DMS153 treated with DMSO at 0.1 percent for 48 hours (cell line): Measurements from ENCODE around the gene CPTP.

Experiments used
- DNase-seq: peaks from one replicate; lab custom pipeline; 2025; ENCODE audit not compliant: unreplicated experiment; lab: John Stamatoyannopoulos, UW

Gene CPTP

DNA sequence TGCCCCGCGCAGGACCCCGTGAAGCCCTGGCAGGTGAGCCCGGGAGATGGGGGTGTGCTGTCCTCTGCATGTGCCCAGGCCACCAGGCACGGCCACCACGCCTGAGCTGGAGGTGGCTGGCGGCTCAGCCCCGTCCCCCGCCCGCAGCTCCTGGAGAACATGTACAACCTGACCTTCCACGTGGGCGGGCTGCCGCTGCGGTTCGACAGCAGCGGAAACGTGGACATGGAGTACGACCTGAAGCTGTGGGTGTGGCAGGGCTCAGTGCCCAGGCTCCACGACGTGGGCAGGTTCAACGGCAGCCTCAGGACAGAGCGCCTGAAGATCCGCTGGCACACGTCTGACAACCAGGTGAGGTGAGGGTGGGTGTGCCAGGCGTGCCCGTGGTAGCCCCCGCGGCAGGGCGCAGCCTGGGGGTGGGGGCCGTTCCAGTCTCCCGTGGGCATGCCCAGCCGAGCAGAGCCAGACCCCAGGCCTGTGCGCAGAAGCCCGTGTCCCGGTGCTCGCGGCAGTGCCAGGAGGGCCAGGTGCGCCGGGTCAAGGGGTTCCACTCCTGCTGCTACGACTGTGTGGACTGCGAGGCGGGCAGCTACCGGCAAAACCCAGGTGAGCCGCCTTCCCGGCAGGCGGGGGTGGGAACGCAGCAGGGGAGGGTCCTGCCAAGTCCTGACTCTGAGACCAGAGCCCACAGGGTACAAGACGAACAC lies 8.3 kb downstream of the CPTP start:
- DNase-seq, result no peak

DNA sequence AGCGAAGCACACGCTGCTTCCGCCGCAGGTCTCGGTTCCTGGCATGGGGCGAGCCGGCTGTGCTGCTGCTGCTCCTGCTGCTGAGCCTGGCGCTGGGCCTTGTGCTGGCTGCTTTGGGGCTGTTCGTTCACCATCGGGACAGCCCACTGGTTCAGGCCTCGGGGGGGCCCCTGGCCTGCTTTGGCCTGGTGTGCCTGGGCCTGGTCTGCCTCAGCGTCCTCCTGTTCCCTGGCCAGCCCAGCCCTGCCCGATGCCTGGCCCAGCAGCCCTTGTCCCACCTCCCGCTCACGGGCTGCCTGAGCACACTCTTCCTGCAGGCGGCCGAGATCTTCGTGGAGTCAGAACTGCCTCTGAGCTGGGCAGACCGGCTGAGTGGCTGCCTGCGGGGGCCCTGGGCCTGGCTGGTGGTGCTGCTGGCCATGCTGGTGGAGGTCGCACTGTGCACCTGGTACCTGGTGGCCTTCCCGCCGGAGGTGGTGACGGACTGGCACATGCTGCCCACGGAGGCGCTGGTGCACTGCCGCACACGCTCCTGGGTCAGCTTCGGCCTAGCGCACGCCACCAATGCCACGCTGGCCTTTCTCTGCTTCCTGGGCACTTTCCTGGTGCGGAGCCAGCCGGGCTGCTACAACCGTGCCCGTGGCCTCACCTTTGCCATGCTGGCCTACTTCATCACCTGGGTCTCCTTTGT lies 9.1 kb downstream of the CPTP start:
- DNase-seq, result no peak

DNA sequence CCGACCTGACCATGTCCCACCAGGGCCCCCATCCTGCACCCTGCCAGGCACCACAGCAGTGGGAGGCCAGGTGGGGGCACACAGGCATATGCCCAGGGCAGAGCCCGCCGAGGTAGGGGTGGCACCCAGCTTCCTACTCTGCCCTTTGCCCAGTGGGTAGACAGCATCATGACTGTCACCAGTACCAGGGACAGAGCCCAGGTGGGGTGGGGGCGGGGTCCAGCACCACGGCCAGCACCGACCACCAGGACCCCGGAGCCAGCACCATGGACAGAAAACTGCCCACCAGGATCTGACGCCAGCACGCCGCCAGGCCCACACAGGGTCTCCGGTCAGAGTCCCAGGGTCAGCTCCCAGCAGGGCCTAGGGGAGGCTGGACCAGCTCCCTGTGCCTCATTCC lies 10.2 kb downstream of the CPTP start:
- no peak for DNase-seq

DNA sequence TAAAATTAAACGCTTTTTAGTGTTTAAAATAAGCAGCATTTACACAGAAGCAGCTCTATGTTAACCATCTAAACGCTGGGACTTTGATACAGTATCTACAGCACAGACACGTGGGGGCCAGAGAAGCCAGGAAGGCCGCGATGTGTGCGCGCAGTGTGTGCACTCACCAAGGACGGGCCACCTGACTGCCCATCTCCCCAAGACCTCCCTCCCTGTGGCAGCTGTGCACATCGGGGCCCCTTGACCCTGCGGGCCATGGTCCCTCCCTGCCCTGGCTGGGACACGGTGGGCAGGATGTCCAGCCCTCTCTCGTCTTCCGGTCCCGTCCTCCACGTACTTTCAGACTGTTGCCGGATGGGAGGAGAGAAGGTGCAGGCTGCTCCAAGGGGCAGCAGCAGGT lies 10.7 kb downstream of the CPTP start:
- no peak for DNase-seq

DNA sequence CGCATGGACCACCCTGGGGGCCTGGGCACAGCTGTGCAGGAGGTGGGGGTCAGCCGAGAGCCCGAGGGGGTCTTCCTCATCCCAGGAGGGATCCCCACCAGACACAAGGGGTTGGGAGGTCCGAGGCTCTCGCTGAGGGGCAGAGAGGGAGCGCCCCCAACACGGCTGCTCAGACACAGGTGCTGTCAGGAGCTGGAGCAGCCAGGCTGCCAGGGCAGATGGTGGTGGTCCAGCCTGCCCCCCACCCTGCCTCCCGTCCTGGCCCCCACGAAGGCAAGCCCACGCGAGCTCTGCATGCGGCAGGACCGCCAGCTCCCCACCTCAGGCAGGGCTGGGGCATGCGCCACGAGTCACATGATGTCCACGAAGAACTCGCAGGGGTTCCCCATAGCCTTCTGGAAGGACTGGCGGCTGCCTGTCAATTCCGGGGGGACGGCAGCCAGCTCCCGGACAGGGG lies 11.2 kb downstream of the CPTP start:
- DNase-seq, result no peak

DNA sequence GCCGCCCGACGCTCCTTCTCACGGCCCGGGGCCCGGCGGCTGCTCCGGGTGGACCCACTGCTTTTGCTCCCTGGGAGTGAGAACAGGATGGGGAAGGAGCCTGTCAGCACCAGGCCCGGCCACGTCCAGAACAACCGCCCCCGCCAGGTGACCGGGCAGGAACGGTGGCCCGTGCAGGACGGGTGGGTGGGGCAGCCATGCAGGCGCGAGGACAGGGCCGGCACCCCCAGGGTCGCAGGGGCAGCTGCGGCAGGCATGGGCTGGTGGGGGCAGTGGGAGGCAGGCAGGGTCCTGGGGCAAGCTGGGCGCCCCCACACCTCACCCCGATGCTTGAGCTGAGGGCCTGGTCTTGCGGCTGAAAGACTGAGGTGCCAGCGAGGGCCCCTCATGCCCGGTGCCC lies 11.8 kb downstream of the CPTP start:
- no peak for DNase-seq

DNA sequence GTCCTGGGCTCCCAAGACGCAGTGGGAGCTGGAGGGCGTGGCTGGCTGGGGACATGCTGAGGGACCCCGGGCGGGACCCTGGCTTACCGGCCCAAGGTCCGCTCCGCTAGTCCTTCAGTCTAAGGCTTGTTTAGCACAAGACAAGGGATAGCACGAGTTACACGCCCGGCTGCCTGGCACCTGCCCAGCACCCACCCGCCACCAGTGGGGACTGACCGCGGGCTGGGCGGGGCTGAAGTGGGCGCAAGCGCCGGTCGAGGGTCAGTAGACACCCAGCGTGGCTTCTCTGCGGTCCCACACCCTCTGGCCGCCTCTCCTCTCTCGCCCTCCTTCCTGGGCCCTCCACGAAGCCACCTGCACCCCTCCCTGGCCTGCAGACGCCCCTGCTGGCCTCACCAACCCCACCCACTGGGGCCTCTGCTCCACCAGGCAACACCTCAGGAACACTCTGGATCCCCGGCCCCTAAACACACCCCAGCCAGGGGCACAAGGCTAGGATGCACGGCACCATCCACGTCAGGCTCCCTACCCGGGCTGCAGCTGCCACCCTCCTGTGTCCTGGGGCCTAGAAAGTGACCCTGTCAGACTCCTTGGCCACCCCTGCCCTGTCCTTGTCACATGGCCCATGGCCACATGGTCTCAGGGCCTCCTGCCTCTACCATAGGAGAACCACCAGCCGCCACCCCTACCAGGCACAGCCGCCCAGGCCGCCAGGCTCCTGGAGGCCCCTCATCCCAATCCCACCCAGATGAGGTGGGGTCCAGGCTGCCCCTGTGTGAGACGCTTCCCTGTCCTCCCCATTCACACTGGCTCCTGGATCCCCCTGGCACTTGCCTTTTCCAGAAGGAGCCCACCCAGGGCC lies 12.6 kb downstream of the CPTP start:
- DNase-seq, result no peak

DNA sequence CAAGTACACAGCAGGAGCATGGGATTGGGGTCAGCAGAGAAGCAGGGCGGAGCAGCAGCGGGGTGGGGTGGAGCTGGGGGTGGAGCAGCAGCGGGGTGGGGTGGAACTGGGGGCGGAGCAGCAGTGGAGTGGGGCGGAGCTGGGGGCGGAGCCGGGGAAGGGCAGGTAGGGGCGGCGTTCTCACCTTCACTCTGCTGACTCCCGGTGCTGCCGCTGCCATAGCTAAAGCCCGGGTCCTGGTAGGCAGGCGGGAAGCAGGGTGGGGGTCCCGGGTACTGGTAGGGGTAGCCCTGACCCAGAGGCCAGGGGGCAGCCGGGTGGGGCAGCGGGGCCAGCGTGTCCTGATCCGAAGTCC lies 13.2 kb downstream of the CPTP start:
- DNase-seq, result no peak

DNA sequence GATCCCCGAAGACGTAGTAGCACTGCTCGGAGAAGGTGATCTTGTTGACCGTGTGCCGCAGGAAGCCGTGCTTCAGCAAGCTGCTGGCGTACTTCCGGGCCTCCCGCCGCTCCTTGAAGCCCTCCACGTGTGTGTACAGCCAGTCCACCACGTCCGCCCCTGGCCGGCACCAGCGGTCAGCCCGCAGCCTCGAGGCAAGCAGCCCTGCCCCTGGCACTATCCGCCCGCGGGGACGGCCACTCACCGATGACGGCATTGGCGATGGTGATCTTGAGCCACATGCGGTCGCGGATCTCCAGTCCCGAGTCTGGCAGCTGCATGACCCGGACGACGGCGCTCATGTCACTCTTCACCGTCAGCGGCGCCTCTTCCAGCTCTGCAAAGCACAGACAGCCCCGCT lies 13.7 kb downstream of the CPTP start:
- DNase-seq, result no peak

DNA sequence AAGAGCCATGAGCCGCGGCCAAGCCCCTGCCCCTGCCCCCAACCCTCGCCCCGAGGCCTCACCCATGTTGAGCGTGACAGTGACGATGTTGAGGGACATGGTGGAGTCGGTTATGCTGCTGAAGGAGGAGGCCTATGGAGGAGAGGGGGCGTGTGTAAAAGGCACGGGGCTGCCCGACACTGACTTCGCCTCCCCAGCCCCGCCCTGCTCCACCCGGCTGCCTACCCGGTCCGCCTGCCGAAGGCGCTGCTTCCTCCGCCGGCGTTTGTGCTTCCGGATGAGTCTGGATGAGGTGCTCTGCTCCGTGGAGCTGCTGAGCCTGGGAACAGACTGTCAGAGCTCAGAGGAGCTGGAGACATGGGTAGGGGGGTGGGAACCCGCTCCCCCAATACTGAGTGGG lies 15.6 kb downstream of the CPTP start:
- no peak for DNase-seq

DNA sequence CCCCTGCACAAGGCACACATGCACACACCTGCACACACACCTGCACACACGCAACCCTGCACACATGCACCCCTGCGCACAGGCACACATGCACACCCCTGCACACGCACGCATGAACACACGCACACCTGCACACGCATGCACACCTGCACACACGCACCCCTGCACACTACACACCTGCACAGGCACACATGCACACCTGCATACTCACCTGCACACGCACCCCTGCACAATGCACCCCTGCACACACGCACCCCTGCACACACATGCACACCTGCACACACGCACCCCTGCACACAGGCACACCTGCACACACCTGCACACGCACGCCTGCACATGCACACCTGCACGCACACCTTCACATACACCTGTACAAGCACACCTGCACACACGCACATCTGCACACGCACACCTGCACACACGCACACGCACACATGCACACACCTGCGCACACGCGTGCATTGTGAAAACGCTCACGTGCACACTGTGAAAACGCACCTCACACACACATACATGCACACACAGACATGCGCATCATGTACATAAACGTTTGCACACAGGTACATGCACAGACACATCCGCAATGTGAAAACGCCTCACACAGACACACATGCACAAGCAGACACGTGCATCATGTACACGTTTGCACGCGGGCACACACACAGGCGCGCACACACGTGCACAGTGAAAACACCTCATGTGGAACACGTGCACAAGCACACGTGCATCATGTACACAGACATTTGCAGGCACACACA lies 16.4 kb downstream of the CPTP start:
- DNase-seq, result no peak

DNA sequence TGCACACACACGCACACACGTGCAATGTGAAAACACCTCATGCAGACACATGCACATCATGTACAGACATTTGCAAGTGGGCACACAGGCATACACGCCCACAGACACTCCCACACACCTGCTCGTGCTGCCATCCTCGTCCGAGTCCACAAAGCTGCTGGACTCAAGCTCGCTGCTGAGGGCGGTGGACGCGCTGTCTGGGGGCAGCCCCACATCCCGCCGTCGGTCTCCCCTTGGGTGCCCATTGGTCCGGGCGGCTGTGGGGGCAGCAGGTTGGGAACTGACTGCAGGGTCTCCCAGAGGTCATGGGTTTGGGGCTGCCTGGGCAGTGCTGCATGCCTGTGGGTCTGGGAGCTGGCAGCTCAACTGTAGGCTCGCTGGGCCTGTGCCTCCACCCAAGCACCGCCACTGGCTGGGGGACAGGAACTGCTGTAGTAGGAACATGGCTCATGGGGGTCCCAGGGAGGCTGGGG lies 17.0 kb downstream of the CPTP start:
- no peak for DNase-seq

DNA sequence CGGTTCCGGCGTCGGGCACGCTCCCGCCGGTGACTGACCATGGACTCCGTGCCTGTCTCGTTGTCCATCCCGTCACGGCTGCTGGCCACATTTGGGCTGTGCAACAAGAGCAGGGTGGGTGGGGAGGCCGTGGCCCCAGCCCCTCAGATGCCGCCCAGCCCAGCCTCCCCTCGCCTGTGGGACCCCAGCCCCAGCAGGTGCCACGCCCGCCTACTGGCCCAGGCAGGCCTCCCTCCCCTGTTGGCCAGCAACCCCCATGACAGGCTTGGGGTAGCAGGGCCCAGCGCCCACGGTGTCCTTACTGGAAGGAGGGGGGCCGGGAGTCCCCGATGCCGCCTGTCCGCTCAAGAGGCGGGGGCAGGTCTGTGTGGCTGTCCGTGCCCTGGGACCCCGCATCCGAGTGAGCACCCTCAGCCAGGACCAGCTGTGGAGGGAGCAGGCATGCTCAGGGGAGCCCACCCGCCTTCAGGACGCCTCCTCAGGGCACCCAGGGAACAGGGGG lies 17.5 kb downstream of the CPTP start:
- DNase-seq, result no peak

DNA sequence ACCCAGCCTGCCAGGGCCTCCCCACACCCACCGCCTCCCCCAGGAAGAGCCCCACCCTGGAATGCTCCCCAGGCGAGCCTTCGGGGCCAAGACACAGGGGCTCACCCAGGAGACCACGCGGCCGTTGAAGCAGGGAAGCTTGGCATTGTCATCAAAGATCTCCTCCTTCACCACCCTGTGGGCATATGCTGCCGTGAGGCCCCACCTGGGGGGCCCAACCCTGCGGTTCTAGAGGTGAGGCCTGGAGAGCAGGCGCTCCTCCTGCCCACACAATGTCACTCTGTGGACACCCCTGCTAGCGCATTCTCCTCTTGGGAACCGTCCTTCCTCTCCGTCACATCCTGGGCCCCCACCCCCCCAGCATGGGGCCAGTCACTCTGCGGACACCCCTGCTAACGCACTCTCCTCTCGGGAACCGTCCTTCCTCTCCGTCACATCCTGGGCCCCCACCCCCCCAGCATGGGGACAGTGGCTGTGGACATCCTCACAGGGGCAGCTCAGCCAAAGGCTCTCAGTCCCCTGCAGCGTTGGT lies 18.0 kb downstream of the CPTP start:
- DNase-seq, result no peak

DNA sequence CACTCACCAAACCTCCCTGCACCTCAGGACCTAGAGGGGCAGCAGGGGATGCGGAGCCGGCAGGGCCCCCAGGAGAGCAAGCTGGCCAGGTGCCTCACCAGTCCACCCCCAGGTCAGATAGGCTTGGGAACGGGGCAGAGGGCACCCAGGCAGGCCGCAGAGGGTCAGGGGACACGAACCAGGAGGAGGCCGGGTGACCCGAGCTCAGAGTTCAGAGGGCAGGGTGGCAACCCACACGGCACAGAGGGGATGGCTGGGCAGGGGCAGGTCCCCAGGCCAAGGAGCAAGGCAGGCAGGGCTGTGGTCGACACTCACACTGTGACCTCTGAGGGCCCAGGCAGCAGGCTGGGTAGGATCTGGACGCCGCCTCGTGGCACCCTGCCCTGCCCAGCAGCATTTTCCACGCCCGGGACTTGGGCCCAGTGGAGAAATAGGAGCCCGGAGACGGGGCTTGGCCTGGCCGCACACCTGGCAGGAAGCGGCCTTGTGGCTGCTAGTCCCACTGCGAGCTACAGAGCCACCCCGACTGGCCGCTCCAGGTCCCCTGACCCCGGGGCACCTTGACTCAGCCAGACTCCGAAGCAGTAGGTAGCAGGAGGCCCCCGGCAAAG lies 19.3 kb downstream of the CPTP start:
- no peak for DNase-seq

DNA sequence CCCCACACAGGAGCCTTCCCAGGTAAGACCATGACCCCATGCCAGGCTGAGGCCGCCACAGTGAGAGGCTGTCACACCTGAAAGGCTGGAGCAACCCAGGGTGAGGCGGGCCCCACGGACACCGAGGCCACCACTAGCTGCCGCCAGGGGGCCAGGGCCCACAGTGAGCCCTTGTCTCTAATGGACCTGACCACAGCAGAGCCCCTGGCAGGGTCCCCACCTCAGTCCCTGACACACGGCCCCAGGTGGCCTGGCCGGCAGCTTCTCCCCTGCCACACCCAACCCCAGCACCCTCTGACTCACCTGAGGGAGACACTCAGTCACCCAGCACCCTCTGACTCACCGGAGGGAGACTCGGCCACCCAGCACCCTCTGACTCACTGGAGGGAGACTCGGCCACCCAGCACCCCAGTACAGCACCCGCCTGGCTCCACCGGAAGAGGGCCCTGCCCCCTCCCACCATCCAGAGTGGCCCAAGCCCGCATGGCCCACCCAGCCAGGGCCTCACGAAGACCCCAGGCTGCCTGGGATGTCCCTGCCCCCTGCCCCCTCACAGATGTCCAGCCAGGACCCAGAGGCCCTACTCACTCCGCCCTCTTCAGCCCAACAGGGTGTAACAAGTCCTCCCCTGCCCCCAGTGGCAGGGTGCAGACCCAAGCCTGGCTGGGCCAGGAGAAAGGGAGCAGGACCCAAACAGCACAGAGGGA lies 20.2 kb downstream of the CPTP start:
- no peak for DNase-seq

DNA sequence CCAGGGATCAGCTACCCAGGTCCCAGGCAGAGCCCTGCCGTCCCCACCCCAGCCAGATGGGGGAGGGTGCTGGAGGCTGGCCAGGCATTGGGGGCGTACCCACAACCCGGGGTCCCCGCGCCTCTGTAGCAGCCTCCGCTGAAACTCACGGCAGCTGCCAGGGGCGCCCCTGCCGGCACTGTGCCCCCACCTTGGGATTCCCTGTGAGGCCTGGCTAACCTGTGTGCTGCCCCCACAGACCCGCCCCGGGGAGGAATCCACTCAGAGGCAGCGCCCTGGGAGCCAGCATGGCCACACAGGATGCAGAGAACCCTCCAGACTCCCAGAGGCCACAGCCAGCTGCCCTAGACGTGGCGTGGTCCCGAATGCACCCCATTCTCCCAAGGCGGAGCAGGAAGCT lies 20.8 kb downstream of the CPTP start:
- DNase-seq, result no peak

DNA sequence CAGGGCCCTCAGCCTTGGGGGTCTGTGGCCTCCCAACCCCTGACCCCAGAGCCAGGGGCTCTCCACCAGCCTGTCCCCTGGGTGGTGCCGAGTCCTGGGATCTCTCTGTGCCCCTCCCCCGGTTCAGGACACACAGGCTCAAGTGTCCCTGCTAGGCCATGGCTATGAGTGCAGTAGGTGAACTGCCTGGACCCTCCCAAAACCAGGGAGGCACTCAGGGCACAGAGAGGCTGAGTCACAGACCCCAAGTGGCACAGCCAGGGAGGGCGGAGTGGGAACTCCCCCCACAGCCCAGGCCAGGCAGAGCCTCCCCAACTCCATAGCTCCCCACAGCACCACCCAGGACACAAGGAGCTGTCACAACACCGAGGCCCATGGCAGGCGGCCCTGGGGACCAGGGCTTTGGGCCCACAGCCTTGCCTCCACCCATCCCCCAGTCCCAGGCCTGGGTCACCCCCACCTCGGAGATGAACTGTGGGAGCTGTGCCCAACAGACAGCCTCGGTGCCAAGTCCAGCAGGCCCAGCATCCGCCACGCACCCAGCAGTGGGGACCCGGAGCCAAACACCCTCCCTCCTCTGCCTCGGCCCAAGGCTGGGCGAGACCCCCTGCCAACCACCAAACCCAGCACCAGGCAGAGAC lies 21.4 kb downstream of the CPTP start:
- DNase-seq, result no peak

DNA sequence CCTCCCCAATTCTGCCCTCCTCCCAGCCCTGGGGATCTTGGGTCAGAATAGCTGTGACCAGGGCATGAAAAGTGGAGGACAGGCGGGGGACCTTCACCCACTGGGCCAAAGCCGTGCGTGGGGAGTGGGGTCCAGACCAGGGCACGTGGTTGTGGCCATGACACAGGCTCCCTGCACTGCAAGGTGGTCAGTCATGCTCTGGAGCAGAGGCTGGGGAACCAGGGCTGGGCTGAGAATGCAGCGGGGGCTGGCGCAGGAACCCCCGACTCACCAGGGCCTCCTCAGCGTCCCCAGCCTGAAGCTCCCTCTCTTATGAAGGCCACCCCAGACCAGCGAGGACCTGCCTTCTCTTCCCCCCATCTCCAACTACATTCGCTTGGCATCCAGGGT lies 21.9 kb downstream of the CPTP start:
- DNase-seq, result no peak
